LoVo (cell line): ENCODE data around the gene TTC27.
A peak's percentile ranks its signal among the peaks of the same experiment; 100 is the strongest.

Experiments
- DNase-seq: peaks from one replicate; pipeline ENCODE4 v3.0.0-alpha.2; 2016; ENCODE audit warnings: low spot score

The TTC27 gene

DNA sequence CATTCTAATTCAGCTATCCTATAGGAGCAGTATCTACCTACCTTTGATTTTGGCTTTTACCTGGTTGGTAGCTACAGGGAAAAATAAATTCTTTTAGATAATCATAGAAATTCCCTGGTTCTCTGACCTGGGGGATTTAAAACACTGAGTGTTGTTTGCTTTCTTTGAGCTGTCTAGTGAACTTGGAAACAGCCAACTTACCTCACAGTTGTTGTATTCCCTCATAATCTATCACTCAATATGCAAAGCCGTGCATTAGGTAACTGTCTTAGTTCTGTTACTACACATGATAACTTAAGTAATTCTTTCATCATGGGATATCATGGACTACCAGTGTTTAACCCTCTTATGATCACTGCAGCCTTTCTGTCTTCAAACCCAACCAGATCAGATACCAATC lies 127.8 kb downstream of the TTC27 start:
- DNase-seq, result no peak

DNA sequence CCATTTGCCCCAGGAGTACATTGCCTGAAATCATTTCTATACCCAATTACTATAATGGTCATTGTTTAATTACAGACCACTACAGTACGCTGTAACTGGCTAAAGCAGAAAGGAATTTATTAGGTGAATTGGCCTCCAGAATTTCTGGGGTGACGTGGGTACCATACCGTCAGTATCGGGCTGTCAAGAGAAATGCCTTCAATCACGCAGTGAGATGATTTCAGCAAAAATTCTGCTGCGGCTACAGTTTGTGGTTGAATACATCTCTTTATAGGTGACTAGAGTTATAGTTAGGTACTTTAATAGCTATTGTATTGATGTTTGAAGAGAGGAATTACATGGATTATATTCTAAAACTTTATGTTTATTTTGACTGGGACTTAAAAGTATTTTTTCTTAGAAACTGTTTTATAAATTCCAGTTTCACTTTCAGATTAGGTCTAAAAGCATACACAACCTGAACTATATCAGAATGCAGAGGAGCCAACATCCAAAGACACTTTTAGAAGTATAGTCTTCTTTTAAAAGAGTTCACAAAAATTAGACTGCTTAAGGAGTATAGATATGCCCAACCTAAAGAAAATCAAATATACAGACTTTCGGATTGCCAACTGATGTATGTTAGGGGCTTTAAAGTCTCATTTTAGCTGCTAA lies 128.4 kb downstream of the TTC27 start:
- no peak for DNase-seq

DNA sequence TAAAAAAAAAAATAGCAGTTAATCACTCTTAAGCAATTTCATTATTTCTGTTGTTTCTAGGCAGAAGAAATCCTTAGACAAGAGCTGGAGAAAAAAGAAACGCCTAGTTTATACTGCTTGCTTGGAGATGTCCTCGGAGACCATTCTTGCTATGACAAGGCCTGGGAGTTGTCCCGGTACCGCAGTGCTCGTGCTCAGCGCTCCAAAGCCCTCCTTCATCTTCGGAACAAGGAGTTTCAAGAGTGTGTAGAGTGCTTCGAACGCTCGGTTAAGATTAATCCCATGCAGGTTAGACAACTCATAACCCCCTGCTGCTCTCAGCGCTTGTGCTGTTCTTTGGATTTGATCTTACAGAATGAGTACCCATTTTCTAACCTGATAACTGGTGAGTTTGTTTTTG lies 130.4 kb downstream of the TTC27 start:
- DNase-seq, result no peak

DNA sequence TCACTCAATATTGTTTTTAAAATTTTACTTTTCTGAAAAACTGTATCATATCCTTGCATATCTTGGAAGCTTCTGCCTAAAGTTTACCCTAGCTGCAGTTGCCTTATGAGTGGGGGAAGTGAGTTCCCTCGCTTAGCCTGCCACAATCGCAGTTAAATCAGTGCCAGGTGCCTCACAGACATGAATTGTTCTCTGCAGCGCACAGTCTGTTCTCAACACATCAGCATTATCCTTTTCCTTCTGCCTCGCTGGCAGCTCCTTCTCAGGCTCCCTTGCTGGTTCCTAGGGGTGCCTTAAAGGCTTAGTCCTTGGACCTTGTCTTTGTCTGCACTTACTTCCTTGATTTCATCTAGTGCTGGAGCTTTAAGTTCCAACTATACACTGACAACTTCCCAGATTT lies 132.8 kb downstream of the TTC27 start:
- no peak for DNase-seq

DNA sequence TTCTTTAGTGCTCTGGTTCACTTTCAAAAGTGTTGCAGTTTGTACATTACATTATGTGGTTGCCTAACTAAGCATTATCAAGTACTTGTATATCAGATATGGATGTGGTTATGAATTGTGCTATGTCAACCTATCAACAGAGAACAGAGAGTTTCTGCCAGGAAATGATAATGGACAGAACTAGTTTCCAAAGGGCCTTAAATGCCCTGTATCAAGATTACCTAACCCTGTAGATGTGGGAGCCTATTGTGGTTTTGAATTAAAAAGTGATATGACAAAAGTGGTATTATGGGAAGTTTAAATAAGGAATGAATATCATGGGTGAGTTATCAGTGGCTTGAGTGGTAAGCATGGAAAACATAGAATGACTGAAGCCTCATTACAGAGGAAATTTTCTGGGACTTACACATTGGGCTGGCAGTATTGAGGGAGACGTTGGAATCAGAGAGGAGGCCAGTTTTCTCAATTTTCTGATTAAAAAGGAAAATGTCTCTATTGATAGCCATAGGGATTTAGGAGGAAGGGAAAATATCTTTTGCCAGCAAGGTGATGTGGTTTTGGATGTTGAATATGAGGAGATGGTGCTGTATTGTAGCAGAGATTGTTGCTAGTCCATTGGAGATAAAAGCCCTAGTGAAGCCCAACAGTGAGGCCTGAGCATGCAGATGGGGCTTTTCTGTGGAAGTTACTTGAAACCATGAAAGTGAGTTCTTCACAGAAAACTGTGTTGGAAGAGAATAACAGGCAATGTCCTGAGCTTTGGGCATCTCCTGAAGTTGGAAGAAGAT lies 140.7 kb downstream of the TTC27 start:
- DNase-seq, result no peak

DNA sequence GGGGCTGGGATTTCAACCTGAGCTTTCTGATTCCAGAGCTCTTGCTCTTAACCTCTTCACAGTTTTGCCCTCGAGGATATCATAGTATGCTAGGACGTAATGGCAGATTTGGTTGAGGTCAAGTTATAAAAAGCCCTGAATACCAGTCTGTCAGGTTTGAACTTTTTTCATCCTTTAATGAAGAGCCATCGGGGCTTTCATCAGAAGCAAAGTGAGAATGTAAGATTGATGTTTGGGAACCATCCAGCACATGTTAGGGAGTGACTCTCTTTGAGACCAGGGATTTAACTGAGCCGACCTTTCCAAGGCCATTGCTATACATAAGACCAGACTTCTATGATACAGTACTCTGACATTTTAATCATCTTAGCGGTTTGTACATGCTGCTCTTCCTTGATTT lies 142.5 kb downstream of the TTC27 start:
- no peak for DNase-seq

DNA sequence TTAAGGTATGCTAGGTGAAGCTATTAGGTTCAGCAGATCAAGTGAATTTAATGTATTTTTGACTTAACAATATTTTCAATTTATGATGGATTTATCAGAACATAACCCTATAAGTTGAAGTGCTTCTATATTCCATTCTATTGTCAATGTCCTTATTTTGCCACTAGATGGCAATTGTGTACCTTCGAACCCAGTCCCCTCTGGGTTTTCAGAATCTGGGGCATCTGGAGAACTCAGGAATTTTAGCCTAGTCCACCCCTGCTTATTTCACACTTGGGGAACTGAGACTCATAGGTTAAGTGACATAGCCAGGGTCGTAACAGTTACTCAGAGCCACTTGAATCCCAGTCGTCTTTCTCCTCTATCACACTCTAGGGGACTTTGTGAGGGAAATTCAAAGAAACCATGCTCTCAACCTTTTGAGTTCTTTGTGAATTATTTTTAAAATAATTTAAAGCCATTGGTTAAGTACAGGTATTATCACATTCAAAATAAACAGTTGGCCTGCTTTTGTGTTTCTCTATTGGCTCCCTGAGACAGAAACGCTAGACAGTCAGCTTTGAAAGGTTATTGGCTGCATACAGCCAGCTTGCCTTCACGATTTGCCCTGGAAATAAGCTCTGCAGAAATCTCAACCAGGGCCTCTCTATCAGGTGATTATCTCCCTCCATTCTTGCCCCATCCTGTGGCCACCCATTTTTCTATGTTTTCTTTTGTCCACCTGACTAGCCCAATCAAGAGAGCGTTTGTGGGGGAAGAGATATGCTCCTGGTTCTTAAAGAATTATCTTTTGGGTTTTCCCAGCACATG lies 145.0 kb downstream of the TTC27 start:
- peak; percentile 37 for DNase-seq

DNA sequence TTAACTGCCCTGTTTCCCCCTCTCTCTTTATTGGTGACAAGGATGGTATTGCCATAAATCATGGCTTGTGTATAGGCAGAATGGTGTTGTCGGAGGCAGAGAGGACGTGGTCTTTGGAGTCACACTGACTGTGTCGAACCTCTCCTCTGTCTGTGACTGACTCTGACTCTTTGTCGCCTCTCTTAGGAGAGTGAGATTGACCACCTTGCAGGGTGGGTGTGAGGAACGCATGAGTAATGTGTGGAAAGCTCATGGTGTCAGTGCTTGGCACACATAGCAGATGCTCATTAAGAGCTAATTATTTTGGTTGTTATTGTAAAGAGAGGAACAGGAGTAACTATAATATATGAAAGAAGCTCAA lies 145.6 kb downstream of the TTC27 start:
- no peak for DNase-seq

DNA sequence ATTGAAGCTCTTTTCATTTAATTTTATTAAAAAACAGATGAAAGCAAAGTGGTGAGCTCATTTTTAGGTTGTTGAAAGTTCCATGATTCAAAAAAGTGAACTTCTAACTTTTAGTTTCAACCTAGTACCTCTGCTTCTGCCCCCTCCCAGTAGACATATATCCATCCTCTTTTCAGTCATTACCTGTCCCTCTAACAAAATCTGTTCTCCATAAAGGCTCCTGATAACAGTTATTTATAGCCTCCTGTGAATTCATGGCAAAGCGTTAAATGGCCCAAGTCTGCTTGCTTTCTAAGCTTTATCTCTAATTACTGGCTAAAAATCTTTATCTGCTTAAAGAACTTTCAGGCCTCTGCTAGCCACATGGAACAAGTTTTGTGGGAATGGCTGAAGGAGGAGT lies 148.1 kb downstream of the TTC27 start:
- DNase-seq, result no peak

DNA sequence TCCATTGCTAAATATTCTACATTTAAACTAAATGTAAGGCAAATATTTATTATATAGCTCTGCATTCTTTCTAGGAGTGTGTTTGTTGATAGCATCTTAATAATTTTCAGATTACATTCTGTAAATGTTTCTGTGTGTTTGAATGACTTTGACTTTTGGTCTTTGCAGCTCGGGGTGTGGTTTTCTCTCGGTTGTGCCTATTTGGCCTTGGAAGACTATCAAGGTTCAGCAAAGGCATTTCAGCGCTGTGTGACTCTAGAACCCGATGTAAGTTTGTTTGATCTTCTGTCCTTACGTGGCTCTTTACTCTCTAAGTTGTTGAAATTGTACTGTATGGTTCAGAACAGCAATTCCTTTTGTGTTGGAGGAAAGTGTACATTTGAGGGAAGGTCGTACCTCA lies 149.9 kb downstream of the TTC27 start:
- DNase-seq, result no peak

DNA sequence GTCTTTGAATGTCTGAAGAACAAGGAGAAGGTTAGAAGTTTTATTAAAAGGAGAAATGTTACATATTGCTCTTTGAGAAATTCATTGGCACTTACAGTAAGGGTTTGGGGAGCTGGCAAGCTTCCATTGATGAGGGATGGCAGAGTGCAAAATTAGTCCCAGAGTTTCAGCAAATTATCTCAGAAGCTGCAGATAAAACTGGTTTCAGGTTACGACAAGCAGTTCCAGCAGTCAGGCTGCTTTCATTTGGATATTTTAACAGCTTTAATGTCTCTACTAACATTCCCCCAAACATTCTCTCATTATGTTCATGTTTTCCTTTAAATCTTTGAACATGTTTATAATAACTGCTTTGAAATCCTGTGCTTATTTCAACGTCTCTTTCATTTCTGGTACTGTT lies 153.1 kb downstream of the TTC27 start:
- no peak for DNase-seq

DNA sequence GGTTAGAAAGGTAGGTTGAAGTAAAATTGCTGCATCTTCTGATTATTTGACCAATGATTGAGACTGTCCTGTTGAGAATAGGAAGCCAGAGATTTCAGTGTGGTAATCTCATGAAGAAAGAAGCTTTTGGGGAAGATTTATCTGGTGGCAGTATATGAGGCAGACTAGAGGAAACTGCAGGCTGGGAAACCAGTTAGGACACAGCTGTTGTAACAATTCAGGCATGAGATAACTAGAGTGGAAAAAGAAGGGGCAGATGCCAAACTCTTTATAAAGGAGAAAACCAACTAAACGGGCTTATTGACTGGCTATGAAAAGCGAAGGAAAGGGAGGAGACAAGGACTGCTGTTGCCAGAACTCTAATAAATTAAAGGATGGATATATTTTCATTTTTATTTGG lies 155.6 kb downstream of the TTC27 start:
- DNase-seq, result no peak

DNA sequence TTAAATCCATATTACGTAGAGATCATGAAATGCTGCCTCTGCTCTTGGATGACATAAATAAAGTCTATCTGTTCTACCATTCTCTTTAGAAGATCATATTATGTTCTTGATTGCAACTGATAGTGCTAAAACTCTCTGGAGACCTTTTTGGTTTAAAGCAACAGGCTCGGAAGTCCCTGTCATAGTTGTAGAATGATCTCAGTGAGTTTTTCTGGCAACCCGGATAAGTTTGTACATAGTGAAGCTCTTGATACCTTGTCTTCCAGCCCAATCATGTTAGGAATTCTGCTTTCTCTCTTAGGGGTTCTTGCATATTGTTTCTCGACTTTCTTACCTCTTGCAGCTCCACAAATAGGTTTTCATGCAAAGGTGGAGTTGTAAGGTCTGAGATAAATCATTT lies 156.1 kb downstream of the TTC27 start:
- no peak for DNase-seq

DNA sequence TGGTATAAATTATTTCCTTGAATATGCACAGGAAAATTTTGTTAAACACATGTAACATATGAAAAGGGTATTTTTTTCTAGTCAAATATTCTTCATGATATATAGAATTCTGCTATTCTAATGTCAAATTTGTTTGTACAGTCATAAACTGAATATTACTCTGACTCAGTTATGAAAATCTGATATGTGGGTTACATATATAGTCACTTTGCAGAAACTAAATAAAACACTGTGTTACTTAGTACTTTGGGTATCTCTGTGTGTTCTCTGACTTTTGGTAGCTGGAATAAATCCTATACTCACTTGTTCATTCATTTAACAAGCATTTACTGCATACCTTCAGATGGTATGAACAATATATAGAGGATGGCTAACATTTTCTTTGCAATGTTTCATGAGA lies 159.4 kb downstream of the TTC27 start:
- no peak for DNase-seq

DNA sequence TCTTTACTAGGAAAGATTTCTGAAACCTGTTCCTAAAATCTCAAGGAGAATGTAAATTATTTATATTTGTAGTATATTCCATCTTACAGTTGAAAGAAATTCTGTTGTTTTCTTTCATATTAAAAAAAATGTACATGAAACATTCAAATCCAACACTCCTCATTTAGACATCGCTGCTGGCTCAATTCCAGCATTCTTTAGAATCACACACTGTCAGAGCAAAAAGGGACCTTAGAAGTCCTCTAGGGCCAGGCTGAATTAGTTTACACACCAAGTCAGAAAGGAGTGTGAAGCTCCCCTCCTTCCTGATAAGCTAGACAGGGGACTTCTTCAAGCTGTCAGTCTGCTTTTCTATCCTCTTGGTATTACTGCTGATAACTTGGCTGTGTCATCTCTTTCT lies 160.3 kb downstream of the TTC27 start:
- no peak for DNase-seq

DNA sequence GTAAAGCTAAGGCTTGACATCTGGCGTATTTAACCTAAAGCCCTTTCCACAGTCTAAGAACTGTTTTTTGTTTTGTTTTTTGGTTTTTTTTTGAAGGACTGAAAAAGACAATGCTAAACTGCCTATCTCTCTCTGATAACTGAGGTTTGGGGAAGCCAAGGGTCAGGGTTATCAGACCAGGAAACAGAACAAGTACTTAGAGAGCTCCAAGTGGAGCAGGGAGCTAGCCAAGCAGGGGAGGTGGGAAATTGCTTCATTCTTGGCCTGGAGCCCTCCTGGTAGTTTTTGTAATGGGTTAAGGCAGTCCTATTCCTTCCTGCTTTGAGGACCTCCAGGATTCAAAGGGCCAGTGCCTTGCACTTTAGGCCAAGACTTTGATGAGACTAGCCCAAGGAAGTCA lies 164.6 kb downstream of the TTC27 start:
- no peak for DNase-seq

DNA sequence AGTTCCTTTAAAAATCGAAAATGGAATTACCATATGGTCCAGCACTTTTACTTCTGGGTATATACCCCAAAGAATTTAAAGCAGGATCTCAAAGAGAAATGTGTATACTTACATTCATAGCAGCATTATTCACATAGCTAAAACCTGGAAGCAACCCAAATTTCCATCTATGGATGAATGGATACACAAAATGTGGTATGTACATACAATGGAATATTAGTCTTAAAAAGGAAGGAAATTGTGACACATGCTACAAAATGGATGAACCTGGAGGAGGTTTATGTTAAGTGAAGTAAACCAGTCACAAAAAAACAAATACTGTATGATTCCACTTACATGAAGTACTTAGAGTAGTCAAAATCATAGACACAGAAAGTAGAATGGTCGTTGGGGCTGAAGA lies 171.0 kb downstream of the TTC27 start:
- no peak for DNase-seq

DNA sequence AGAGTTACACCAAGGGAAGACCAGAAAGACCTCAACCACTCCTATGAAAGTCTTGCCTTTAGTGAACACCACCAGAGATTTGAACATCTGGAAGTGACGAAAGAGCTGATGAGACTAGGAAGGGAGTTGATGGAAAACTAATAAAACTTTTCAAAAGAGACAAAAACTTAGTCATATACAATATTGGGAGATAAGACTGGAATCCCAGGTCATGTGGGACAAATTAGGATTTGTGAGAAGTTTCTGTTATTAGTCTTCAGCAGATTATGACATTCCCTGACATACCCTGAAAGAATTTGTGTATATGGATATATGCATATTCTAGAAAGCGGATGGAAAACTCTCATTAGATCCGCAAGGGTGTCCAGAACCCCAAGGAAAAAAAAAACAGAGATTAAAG lies 173.9 kb downstream of the TTC27 start:
- DNase-seq, result no peak

DNA sequence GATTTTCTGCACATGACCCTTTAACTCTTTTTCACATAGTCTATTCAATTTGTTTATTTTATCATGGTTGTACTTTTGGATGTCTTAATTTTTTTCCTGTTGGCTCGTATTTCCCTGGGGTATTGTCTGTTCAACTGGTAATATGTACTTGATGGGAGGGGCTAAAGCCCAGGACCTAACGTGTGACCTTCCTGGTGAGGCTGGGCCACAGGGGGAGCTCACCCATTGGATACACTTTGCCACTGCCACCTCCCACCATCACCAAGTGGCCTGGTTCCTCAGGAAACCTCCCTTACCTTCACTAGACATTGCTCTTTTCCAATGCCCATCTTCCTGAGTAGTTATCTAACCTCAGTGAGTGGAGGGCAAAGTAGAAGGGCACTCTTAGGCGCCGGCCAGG lies 175.0 kb downstream of the TTC27 start:
- no peak for DNase-seq

DNA sequence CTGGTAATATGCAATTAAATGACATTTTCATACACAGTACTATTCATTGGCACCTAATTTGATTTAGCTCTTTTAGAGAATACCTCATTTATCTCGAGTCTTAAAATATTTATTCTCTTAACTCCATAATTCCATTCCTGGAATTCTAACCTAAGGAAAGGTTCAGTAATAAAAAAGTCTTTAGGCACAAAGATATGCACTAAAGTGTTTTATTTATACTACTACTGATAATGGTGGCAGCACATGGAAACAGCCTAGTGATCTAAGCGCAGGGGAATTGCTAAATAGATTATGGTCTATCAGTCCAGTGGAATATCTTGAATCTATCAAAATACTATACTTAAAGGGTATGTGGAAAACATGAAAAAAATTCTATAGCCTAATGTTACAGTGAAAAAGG lies 176.4 kb downstream of the TTC27 start:
- DNase-seq, result no peak

DNA sequence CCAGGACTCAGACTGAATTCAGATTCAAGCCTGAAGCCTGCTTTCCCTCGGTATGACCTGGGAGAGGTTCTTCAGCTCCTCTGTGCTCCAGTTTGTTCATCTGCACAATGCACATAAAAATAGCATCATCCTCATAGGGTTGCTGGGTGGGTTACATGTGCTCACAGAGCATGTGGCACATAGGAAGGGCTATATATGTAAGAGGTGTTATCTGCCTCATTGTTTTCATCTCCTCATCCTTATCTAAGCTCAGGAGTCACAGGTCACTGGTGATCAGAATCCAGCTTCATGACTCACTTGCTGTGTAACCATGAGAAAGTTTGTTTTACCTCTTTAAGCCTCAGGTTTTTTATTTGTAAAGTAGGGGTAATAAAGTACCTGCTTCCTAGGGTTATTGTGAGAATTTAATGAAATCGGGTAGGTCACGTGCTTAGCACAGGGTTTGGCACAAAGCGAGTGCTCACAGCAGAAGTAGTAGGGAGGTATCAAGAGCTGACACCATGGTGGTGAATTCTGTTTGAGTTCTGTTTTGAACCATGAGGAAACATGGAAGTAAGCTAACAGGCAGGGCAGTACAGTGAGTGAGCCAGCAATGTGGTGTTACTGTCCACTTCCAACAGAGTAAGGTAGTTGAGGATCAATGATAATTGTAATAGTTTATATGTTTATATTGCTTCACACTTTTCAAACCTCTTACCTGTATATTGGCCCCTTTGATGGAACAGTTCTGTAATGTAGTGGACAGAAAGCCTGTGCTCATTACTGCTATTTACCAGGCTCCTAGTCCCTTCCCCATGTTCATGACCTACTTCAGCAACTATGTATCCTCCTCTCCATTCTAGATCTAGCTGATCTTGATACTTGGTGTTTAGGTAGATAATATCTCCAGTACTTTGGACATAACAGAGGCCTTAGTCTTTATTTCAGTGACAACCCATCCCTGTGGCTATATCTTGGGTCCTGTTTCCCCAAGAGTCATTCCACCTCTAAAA lies 177.6 kb downstream of the TTC27 start:
- peak; percentile 70 for DNase-seq

DNA sequence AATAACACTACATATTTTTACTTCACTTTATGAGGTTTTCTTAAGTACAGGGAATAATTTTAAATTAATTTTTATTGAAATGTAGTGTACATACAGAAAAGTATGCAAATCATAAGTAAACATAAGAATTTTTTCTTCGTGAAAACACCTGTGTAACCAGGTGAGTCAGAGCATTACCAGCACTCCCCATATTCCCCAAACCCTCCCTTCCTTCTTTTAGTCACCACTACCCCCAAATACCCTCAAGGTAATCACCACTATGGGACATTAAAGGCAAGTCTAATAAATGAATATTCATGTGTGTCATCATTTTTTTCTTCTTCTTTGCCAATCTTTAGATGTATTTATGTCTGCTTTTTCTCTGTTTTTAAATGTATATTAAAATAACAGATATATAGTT lies 179.0 kb downstream of the TTC27 start:
- no peak for DNase-seq
